Thymus (tissue), 11 donors: Measurements from ENCODE around the gene ATG4A. TPM values are rescaled to one million over a fixed set of nuclear protein-coding genes. Genes with fewer than 3 reads are reported as not detected.

Source experiments
- DNase-seq, 9 donors: peaks; one replicate each; pipeline ENCODE4 v3.0.0-alpha.2; 2013; ENCODE audit warnings: low spot score in 9 of 9, low read depth in 6 of 9, missing footprints in 1 of 9
- H3K27ac ChIP-seq, 2 donors: one replicate each; pipeline ENCODE4 v1.5.1; 2013; ENCODE audit warnings: control low read depth in 1 of 2, low read depth in 1 of 2, low read length in 1 of 2, mild to moderate bottlenecking in 1 of 2, moderate library complexity in 1 of 2
- H3K27me3 ChIP-seq, 2 donors: one replicate each; pipeline ENCODE4 v1.5.1; 2013; ENCODE audit warnings: low read length in 1 of 2; ENCODE audit not compliant: control insufficient read depth in 2 of 2, insufficient read depth in 1 of 2
- H3K36me3 ChIP-seq, 2 donors: one replicate each; pipeline ENCODE4 v1.5.1; 2013; ENCODE audit warnings: low read length in 1 of 2, mild to moderate bottlenecking in 1 of 2, moderate library complexity in 1 of 2; ENCODE audit not compliant: control insufficient read depth in 2 of 2, insufficient read depth in 2 of 2
- H3K4me1 ChIP-seq, 2 donors: one replicate each; pipeline ENCODE4 v1.5.1; 2013; ENCODE audit warnings: low read length in 2 of 2; ENCODE audit not compliant: control insufficient read depth in 2 of 2, insufficient read depth in 2 of 2
- H3K4me3 ChIP-seq, 2 donors: one replicate each; pipeline ENCODE4 v1.5.1; 2013; ENCODE audit warnings: low read length in 2 of 2, control low read depth in 1 of 2, mild to moderate bottlenecking in 1 of 2
- H3K9me3 ChIP-seq, 2 donors: one replicate each; pipeline ENCODE4 v1.5.1; 2013; ENCODE audit warnings: low read length in 1 of 2, mild to moderate bottlenecking in 1 of 2; ENCODE audit not compliant: control insufficient read depth in 2 of 2, insufficient read depth in 1 of 2
- WGBS: extraction: QIAGEN DNeasy Blood & Tissue Kit; methylation state at CpG from one replicate; pipeline ENCODE4 v1.1.7; 2013; 5-methylcytosine and 5-hydroxymethylcytosine counted together
- polyA plus RNA-seq: library from polyadenylated mRNA; stranded (reverse); fragments of 200-250 nt; gene quantifications from one replicate; pipeline ENCODE4 v1.2.3, GENCODE V29; 2013
- total RNA-seq: library from RNA; stranded (reverse); fragments of 120-200 nt; gene quantifications from one replicate; pipeline ENCODE4 v1.2.4, GENCODE V29; 2013
- donor health status: healthy.

Gene ATG4A
- total and polyA plus RNA-seq, 2 donors: 14.7 to 18.2 TPM

DNA sequence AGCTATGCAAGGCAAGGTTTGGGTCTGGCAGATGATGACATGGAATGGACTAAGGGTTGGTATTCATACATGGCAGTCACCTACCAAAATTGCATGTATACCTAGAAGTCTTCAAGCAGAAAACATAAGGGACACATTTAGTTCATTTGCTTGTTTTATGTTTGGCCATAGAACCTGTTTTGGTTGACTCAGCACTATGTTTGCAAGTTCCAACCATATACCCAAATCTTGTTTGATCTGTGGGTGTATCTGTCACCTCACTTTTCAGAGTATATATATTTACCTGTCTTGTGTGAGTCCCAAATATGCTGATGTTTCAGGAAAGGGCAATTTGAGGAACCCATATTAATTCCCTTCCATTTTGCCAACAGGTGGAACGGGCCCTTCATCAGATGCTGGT lies 39.3 kb downstream of the ATG4A start:
- Histone ChIP-seq H3K4me1 (no peaks in the 10 kb centered on the region), H3K36me3 (peaks cover 5 to 7% of the 10 kb centered on the region in 2 donors), H3K4me3 (no peak overlapping the region), H3K27me3 (no peaks in the 10 kb centered on the region), H3K9me3 (no peaks in the 10 kb centered on the region), H3K27ac (no peak overlapping the region)
- no peak for DNase-seq
- WGBS: 97% methylated on average over 1 of the region's 1 CpG

DNA sequence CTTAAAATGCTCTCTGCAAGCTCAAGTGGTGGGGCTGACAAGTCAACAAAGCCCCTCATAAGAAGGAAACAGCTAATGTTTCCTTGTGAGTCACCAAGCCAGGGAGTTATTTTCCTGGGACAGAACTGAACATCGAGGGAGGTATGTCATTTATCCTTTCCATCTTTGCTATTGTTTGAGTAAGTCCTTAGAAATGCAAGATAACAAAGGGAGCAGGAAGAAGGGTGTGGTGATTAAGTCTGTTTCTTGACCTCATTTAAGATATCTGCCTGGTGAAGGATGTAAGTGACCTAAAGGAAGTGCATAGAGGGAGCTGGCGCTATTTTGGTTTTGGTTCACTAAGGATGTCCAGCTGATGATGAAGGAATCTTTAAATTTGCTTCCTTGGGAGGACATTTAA lies 39.9 kb downstream of the ATG4A start:
- no peaks in the 10 kb centered on the region for H3K9me3 ChIP-seq
- no peak for DNase-seq
- no peaks in the 10 kb centered on the region for H3K4me1 ChIP-seq
- H3K4me3 ChIP-seq: no peak overlapping the region
- H3K27ac ChIP-seq: no peak overlapping the region
- peaks cover 5 to 7% of the 10 kb centered on the region in 2 donors for H3K36me3 ChIP-seq
- no peaks in the 10 kb centered on the region for H3K27me3 ChIP-seq
- 70% methylated on average over 2 of the region's 2 CpGs for WGBS

DNA sequence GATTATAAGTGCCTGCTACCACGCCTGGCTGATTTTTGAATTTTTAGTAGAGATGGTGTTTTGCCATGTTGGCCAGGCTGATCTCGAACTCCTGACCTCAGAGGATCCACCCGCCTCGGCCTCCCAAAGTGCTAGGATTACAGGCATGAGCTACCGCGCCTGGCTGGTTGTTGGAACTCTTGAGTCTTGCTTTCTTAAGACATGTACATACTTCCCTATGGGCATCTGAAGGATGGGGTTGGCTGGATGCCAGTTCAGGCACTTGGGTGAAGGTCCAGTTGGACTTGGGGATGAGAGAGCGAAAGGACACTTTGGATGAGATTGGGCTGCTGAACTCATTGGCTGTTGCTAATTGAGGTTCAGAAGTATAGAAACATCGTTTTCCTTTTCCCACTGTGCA lies 40.5 kb downstream of the ATG4A start:
- no peaks in the 10 kb centered on the region for H3K4me1 ChIP-seq
- peaks cover 5 to 7% of the 10 kb centered on the region in 2 donors for H3K36me3 ChIP-seq
- no peaks in the 10 kb centered on the region for H3K27me3 ChIP-seq
- no peak overlapping the region for H3K27ac ChIP-seq
- DNase-seq: no peak
- no peaks in the 10 kb centered on the region for H3K9me3 ChIP-seq
- WGBS: 99% methylated on average over 8 of the region's 8 CpGs
- no peak overlapping the region for H3K4me3 ChIP-seq

DNA sequence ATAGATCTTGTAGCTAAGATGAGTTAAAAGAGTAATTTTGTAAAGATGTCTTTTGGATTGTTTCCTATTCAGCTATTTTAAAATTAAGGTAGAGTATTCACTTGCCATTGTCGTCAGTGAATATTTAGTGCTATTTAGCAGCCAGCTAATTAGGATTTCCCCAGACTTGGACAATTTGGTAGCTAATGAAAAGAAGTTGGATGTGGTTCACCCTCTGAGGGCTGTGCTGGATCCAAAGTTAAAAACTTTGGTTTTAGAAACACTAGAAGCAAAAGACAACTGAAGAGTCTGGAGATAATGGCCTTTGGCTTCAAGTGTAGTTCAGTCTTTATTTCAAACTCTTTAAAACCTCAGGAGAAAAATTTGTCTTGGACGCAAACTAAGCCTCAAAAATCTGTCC lies 41.3 kb downstream of the ATG4A start:
- H3K9me3 ChIP-seq: no peaks in the 10 kb centered on the region
- 97% methylated on average over 2 of the region's 2 CpGs for WGBS
- H3K27me3 ChIP-seq: no peaks in the 10 kb centered on the region
- no peak for DNase-seq
- H3K4me1 ChIP-seq: no peaks in the 10 kb centered on the region
- peaks cover 5 to 10% of the 10 kb centered on the region in 2 donors for H3K36me3 ChIP-seq
- no peak overlapping the region for H3K4me3 ChIP-seq
- H3K27ac ChIP-seq: no peak overlapping the region

DNA sequence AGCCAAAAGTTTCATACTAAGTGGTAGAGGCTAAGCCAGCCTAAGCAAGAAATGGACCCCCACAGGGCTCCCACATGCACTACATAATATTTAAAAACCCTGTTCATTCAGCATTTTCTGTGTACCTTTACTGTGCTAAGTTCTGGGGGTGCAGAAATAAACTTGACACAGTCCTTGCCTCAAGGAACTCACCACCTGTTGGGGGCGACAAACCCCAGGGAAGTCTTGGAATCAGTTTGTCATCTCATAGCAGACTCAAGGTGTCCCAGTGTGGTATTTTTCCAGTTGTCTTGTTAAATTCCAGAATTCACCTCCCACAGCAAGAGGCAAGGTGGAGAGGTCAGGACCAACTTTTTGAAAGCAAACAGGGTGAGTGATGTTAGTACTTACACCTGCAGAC lies 43.1 kb downstream of the ATG4A start:
- Histone ChIP-seq H3K4me1 (no peaks in the 10 kb centered on the region), H3K9me3 (no peaks in the 10 kb centered on the region), H3K4me3 (no peak overlapping the region), H3K27ac (no peak overlapping the region), H3K27me3 (no peaks in the 10 kb centered on the region), H3K36me3 (peaks cover 10 to 28% of the 10 kb centered on the region in 2 donors)
- DNase-seq: no peak
- 100% methylated on average over 1 of the region's 1 CpG for WGBS

DNA sequence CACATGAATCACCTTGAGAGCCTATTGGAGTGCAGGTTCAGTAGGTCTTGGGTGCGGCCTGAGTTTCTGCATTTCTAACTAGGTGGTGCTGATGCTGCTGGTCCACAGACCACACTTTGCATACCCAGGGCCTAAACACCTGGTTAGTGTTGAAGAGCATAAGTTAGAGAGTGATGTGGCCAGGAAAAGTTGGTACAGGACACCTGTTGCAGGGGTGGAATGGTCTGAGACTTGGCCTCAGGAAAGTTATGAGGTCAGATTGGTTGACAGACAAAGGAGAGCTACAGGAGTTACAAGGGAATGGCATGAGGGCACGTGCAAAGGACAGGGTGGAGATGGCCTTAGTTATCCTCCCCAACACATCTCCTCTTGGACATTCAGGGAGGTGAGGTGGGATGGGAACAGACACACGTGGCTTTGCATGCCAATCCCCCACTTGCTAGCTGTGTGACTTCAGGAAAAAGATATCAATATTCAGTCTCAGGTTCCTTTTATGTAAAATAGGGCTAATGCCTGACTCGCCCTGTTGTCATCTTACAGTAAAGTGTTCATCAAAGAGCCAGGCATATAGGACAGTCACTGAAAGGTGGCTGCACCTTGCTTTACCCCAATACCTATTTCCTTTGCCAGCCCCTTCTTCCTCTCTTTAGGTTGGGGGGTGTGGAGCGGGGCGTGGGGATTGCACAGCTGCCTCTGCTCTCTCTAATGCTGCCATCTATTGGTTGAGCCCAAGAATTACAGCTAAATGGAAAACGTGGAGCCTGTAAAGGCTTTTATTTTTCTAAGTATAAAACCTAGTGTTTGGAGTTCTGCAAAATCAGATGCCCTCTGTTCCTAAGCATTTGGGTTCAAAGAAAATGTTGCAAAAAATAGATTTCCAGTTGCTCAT lies 47.5 kb downstream of the ATG4A start:
- Histone ChIP-seq H3K36me3 (peaks cover 12 to 31% of the 10 kb centered on the region in 2 donors), H3K4me3 (no peak overlapping the region), H3K27ac (no peak overlapping the region), H3K4me1 (no peaks in the 10 kb centered on the region), H3K9me3 (no peaks in the 10 kb centered on the region), H3K27me3 (no peaks in the 10 kb centered on the region)
- peak in 1 of 9 donors; percentile 10 for DNase-seq
- WGBS: 92% methylated on average over 7 of the region's 7 CpGs

DNA sequence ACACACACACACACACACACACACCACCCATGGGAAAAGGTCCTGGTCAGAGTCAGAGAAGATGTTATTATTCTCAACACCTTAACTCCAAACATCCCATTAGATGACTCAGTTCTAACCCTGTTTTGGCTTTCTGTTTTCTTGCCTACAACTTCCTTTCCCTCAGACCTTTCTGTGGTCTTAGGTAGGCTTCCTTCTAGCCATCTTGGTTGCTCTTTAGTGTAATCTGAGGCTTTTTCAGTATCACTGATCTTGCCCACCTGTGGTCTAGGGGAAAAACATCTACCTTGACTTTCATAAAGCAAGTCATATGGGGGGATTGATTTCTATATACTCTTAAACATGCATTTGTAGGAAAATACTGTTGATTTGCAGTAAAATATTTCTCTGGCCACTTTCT lies 56.9 kb downstream of the ATG4A start:
- Histone ChIP-seq H3K27ac (no peak overlapping the region), H3K9me3 (no peaks in the 10 kb centered on the region), H3K4me1 (no peaks in the 10 kb centered on the region), H3K27me3 (no peaks in the 10 kb centered on the region), H3K4me3 (no peak overlapping the region), H3K36me3 (peaks cover 4 to 14% of the 10 kb centered on the region in 2 donors)
- DNase-seq: no peak

DNA sequence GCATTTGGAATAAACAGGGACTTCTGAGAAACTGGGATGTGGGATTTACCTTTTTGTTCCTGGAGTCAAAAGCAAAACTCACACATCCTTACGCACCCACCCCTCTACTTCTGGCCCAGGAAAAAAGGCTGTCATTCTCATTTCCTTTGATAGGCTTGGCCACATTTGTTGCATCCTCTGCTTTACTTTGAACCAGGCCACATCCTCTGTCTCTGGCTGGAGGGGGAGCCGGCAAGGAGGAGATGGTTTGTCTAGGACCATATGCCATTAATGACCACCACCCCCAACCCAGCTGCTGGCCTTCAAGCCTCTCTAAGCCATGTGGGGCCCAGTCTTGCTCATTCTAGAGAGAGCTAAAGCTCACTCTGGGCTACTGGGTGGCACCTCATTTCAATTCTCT lies 64.5 kb downstream of the ATG4A start:
- Histone ChIP-seq H3K4me3 (no peak overlapping the region), H3K27me3 (no peaks in the 10 kb centered on the region), H3K9me3 (no peaks in the 10 kb centered on the region), H3K27ac (no peak overlapping the region), H3K4me1 (no peaks in the 10 kb centered on the region), H3K36me3 (peaks cover 3 to 4% of the 10 kb centered on the region in 2 donors)
- 92% methylated on average over 2 of the region's 2 CpGs for WGBS
- no peak for DNase-seq

DNA sequence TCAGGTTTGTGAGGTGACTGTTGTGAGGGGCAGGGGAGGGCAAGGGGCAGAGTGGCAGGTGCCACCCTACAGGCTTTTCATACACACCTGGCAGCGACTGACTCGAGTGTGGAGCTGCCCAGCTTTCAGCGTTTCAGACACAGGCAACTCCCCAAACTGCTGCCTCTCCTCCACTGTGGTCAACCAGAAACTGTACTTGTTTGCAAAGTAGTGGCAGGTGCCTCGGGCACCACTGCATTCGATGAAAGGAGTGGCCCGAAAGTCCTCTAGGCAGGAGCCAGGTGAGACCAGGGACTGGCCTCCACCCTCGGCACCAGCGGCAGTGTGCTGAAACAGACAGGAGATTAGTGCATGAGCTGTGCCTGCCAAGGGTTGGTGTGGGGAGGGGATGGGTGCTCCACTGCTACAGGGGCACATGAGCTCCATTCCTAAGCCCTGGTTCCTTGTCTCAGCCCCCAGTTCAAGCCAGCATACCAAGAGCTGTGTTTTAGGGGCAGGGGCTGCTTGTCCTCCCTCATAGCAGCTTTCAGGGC lies 65.4 kb downstream of the ATG4A start:
- H3K4me1 ChIP-seq: no peaks in the 10 kb centered on the region
- H3K27me3 ChIP-seq: no peaks in the 10 kb centered on the region
- 97% methylated on average over 8 of the region's 8 CpGs for WGBS
- DNase-seq: no peak
- no peak overlapping the region for H3K4me3 ChIP-seq
- no peak overlapping the region for H3K27ac ChIP-seq
- H3K36me3 ChIP-seq: peaks cover 3 to 4% of the 10 kb centered on the region in 2 donors
- no peaks in the 10 kb centered on the region for H3K9me3 ChIP-seq
